Endothelial cell of umbilical vein (primary cell): ENCODE measurements around the gene WDPCP.

ENCODE experiments used
- EZH2 ChIP-seq: IDR thresholded peaks from 2 replicates; pipeline ENCODE4 v1.6.1; 2012; ENCODE audit warnings: borderline replicate concordance, low read depth, mild to moderate bottlenecking, moderate library complexity, low read length, inconsistent platforms; ENCODE audit not compliant: severe bottlenecking
- FOS ChIP-seq: IDR thresholded peaks from 2 replicates; pipeline ENCODE4 v1.6.1; 2011; ENCODE audit warnings: mild to moderate bottlenecking, low read length, moderate library complexity, borderline replicate concordance; ENCODE audit not compliant: insufficient read depth
- JUN ChIP-seq: IDR thresholded peaks from 2 replicates; pipeline ENCODE4 v1.6.1; 2011; ENCODE audit warnings: borderline replicate concordance, low read depth; ENCODE audit not compliant: insufficient read length, insufficient read depth
- MYC ChIP-seq: IDR thresholded peaks from one replicate; pipeline ENCODE4 v1.6.1; 2011; ENCODE audit warnings: mild to moderate bottlenecking, low read depth, low read length
- POLR2A ChIP-seq: IDR thresholded peaks from 2 replicates; pipeline ENCODE4 v1.6.1; 2012; ENCODE audit warnings: low read depth, mild to moderate bottlenecking, control low read depth, low read length
- POLR2AphosphoS5 ChIP-seq: IDR thresholded peaks from 2 replicates; pipeline ENCODE4 v1.6.1; 2012; ENCODE audit warnings: low read depth, mild to moderate bottlenecking, control low read depth, low read length, moderate library complexity; ENCODE audit not compliant: insufficient read depth
- TF ChIP-seq, protein P1 (sequence below), 2 donors: IDR thresholded peaks; 1 replicate in 1 of 2; 2 replicates in 1 of 2; pipeline ENCODE4 v1.5.1; 2011; ENCODE audit warnings: low read length in 2 of 2, mild to moderate bottlenecking in 2 of 2, moderate library complexity in 2 of 2, control low read depth in 1 of 2, inconsistent platforms in 1 of 2, low read depth in 1 of 2; ENCODE audit not compliant: insufficient read depth in 1 of 2; ENCODE audit errors: extremely low read depth in 1 of 2
- TF ChIP-seq, protein P2 (sequence below): IDR thresholded peaks from 2 replicates; pipeline ENCODE4 v1.6.1; 2011; ENCODE audit not compliant: insufficient read depth, insufficient read length

GRCh38 chr2:63283273-63283672, 305.0 kb downstream of the WDPCP start:
- TF ChIP-seq EZH2 (no peak), POLR2AphosphoS5 (no peak), POLR2A (no peak), FOS (no peak), JUN (no peak), MYC (no peak)
- TF ChIP-seq, protein P1, sequence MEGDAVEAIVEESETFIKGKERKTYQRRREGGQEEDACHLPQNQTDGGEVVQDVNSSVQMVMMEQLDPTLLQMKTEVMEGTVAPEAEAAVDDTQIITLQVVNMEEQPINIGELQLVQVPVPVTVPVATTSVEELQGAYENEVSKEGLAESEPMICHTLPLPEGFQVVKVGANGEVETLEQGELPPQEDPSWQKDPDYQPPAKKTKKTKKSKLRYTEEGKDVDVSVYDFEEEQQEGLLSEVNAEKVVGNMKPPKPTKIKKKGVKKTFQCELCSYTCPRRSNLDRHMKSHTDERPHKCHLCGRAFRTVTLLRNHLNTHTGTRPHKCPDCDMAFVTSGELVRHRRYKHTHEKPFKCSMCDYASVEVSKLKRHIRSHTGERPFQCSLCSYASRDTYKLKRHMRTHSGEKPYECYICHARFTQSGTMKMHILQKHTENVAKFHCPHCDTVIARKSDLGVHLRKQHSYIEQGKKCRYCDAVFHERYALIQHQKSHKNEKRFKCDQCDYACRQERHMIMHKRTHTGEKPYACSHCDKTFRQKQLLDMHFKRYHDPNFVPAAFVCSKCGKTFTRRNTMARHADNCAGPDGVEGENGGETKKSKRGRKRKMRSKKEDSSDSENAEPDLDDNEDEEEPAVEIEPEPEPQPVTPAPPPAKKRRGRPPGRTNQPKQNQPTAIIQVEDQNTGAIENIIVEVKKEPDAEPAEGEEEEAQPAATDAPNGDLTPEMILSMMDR (IDR thresholded peaks at IDR 0.05; ENCODE audit: extremely low read depth in 1 of 2, insufficient read depth in 1 of 2, low read depth in 1 of 2, low read length in 2 of 2): no peak
- TF ChIP-seq, protein P2, sequence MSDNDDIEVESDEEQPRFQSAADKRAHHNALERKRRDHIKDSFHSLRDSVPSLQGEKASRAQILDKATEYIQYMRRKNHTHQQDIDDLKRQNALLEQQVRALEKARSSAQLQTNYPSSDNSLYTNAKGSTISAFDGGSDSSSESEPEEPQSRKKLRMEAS: no peak
